Progenitor cell of endocrine pancreas (in vitro differentiated cells): ENCODE results near the gene ANKRD39. TPM values are rescaled to one million over a fixed set of nuclear protein-coding genes. Genes with fewer than 3 reads are reported as not detected.
A peak's percentile ranks its signal among the peaks of the same experiment; 100 is the strongest.

Experiments used
- DNase-seq: peaks from one replicate; pipeline ENCODE4 v3.0.0; 2021; ENCODE audit warnings: low spot score; ENCODE audit not compliant: unreplicated experiment
- H3K27ac Mint-ChIP-seq: 2 replicates; pipeline ENCODE4 v1.8.0; 2021; ENCODE audit warnings: mild to moderate bottlenecking, moderate library complexity, mixed read lengths
- H3K27me3 Mint-ChIP-seq: 2 replicates; pipeline ENCODE4 v1.8.0; 2021; ENCODE audit warnings: mixed read lengths
- H3K36me3 Mint-ChIP-seq: 2 replicates; pipeline ENCODE4 v1.8.0; 2022; ENCODE audit warnings: mixed read lengths; ENCODE audit not compliant: insufficient read depth
- H3K4me1 Mint-ChIP-seq: 2 replicates; pipeline ENCODE4 v1.8.0; 2021; ENCODE audit warnings: low read depth, mixed read lengths
- H3K4me3 Mint-ChIP-seq: 2 replicates; pipeline ENCODE4 v1.8.0; 2021; ENCODE audit warnings: low read depth, mild to moderate bottlenecking, moderate library complexity, mixed read lengths
- H3K9me3 Mint-ChIP-seq: 2 replicates; pipeline ENCODE4 v1.8.0; 2021; ENCODE audit warnings: low read depth, mixed read lengths
- CTCF ChIP-seq: fragments of 200-600 bp; sonication (generic); IDR thresholded peaks from one replicate; pipeline ENCODE4 v1.5.0; 2021; ENCODE audit warnings: antibody characterized with exemption, mild to moderate bottlenecking; ENCODE audit not compliant: unreplicated experiment
- total RNA-seq: library from RNA; stranded (reverse); gene quantifications from 2 replicates; pipeline ENCODE4 v1.2.1, GENCODE V29; 2021

The ANKRD39 gene
- total RNA-seq, 1 donor from 2014 or later, result 16.1 TPM

GRCh38 chr2:96832754-96833507 is 24.9 kb downstream of the ANKRD39 start:
- Mint-ChIP-seq H3K4me3 (peak overlapping the region; percentile 33), H3K36me3 (peaks cover 25% of the 10 kb centered on the region), H3K27ac (peak overlapping the region; percentile 99), H3K27me3 (no peaks in the 10 kb centered on the region), H3K9me3 (no peaks in the 10 kb centered on the region), H3K4me1 (peaks cover 25% of the 10 kb centered on the region)
- DNase-seq, result peak; percentile 66
- no peak for TF ChIP-seq CTCF

GRCh38 chr2:96832408-96832753 is 25.4 kb downstream of the ANKRD39 start:
- peaks cover 25% of the 10 kb centered on the region for H3K4me1 Mint-ChIP-seq
- H3K4me3 Mint-ChIP-seq, result no peak overlapping the region
- peaks cover 25% of the 10 kb centered on the region for H3K36me3 Mint-ChIP-seq
- no peak for TF ChIP-seq CTCF
- no peak for DNase-seq
- peak overlapping the region; percentile 99 for H3K27ac Mint-ChIP-seq
- H3K27me3 Mint-ChIP-seq, result no peaks in the 10 kb centered on the region
- H3K9me3 Mint-ChIP-seq, result no peaks in the 10 kb centered on the region

- Mint-ChIP-seq H3K9me3 (no peaks in the 10 kb centered on the region), H3K27ac (peak overlapping the region; percentile 87), H3K27me3 (no peaks in the 10 kb centered on the region), H3K36me3 (peaks cover 25% of the 10 kb centered on the region), H3K4me3 (no peak overlapping the region), H3K4me1 (peaks cover 25% of the 10 kb centered on the region)
- TF ChIP-seq CTCF, result no peak
- peak; percentile 35 for DNase-seq
Observed at GRCh38 chr2:96831679-96832078, 26.1 kb downstream of the ANKRD39 start.

- no peaks in the 10 kb centered on the region for H3K27me3 Mint-ChIP-seq
- H3K4me1 Mint-ChIP-seq, result peaks cover 25% of the 10 kb centered on the region
- no peak for TF ChIP-seq CTCF
- H3K36me3 Mint-ChIP-seq, result peaks cover 24% of the 10 kb centered on the region
- H3K27ac Mint-ChIP-seq, result no peak overlapping the region
- H3K9me3 Mint-ChIP-seq, result no peaks in the 10 kb centered on the region
- no peak for DNase-seq
- H3K4me3 Mint-ChIP-seq, result no peak overlapping the region
Observed at GRCh38 chr2:96830044-96830562, 27.7 kb downstream of the ANKRD39 start.

- peaks cover 30% of the 10 kb centered on the region for H3K4me1 Mint-ChIP-seq
- no peaks in the 10 kb centered on the region for H3K27me3 Mint-ChIP-seq
- DNase-seq, result no peak
- no peak for TF ChIP-seq CTCF
- no peak overlapping the region for H3K4me3 Mint-ChIP-seq
- H3K36me3 Mint-ChIP-seq, result peaks cover 24% of the 10 kb centered on the region
- H3K9me3 Mint-ChIP-seq, result no peaks in the 10 kb centered on the region
- H3K27ac Mint-ChIP-seq, result no peak overlapping the region
Observed at GRCh38 chr2:96828874-96829273, 28.9 kb downstream of the ANKRD39 start.
